ENCODE data around the gene SPHK2. TPM values are rescaled to one million over a fixed set of nuclear protein-coding genes. Genes with fewer than 3 reads are reported as not detected.

Gene SPHK2
- total RNA-seq, 1 experiment from 2014 or later, result 19.9 TPM

GRCh38 chr19:48642862-48643261 lies 23.6 kb downstream of the SPHK2 start:
- Histone ChIP-seq H3K36me3 (ENCODE audit: control insufficient read depth in 1 of 2, insufficient read depth in 2 of 2, low read length in 2 of 2) (no peaks in the 10 kb centered on the region), H4K20me1 (ENCODE audit: insufficient read depth) (no peaks in the 10 kb centered on the region), H3K9me2 (ENCODE audit: insufficient read depth) (no peaks in the 10 kb centered on the region), H3K79me2 (ENCODE audit: insufficient read depth, low read length) (no peaks in the 10 kb centered on the region), H3K4me3 (replicated peaks in 1 of 2; ENCODE audit: low read depth in 1 of 2, low read length in 2 of 2) (no peak overlapping the region), H3K27ac (ENCODE audit: low read depth, low read length) (no peak overlapping the region), H3K9ac (ENCODE audit: low read length) (no peak overlapping the region), H3K9me3 (ENCODE audit: control insufficient read depth in 1 of 2, insufficient read depth in 1 of 2, low read depth in 1 of 2, low read length in 2 of 2) (no peaks in the 10 kb centered on the region), H3K27me3 (ENCODE audit: insufficient read depth, low read length) (no peaks in the 10 kb centered on the region), H3K4me1 (ENCODE audit: control insufficient read depth in 1 of 2, insufficient read depth in 2 of 2, low read length in 2 of 2) (peaks cover 23 to 52% of the 10 kb centered on the region in 2 experiments), H3K4me2 (ENCODE audit: low read length) (no peak overlapping the region), H2AFZ (ENCODE audit: low read depth, low read length, poor library complexity, severe bottlenecking) (no peak overlapping the region)
- no peak for ATAC-seq
- TF ChIP-seq TCF7L2 (IDR thresholded peaks at IDR 0.05; ENCODE audit: borderline replicate concordance, extremely low read depth, insufficient read depth, insufficient read length) (no peak), RAD21 (IDR thresholded peaks at IDR 0.05; ENCODE audit: low read depth) (no peak), ATF3 (IDR thresholded peaks at IDR 0.05) (no peak), SRF (IDR thresholded peaks at IDR 0.05; ENCODE audit: low read depth) (no peak), ZBTB33 (IDR thresholded peaks at IDR 0.05; ENCODE audit: extremely low read depth, insufficient replicate concordance, low read length) (no peak), CTCF (IDR thresholded peaks at IDR 0.05 in 2 of 3, conservative IDR thresholded peaks at IDR 0.05 in 1 of 3; ENCODE audit: borderline replicate concordance in 1 of 3, insufficient read depth in 1 of 3, low read depth in 2 of 3, low read length in 2 of 3) (no peak), REST (IDR thresholded peaks at IDR 0.05; ENCODE audit: low read depth) (no peak), EZH2 (IDR thresholded peaks at IDR 0.05) (no peak), POLR2A (IDR thresholded peaks at IDR 0.05; ENCODE audit: borderline replicate concordance, extremely low read depth, insufficient read depth, insufficient read length) (no peak), POLR2AphosphoS5 (IDR thresholded peaks at IDR 0.05; ENCODE audit: low read depth, low read length) (no peak), MAX (IDR thresholded peaks at IDR 0.05) (no peak), YY1 (IDR thresholded peaks at IDR 0.05; ENCODE audit: extremely low read depth, insufficient replicate concordance, low read depth, low read length) (no peak), SIN3A (IDR thresholded peaks at IDR 0.05; ENCODE audit: low read depth) (no peak)
- DNase-seq (ENCODE audit: low read depth, low spot score), result no peak
- intact Hi-C loops (cut with micrococcal nuclease), result no loop called here
- ChIA-PET POLR2A (no interaction called here), RAD21 (ENCODE audit: low non-redundant PET in 1 of 2, low total read pairs in 2 of 2, uncharacterized antibody in 2 of 2, unreplicated experiment in 2 of 2) (no interaction called here), CTCF (no interaction called here)
- BruUV-seq (replicated peaks), result no TSS peak
